A673 (cell line): Measurements from ENCODE around the gene COL4A2. TPM values are rescaled to one million over a fixed set of nuclear protein-coding genes. Genes with fewer than 3 reads are reported as not detected.

Experiments
- BruUV-seq: library from RNA; stranded (reverse); fragments of 400-500 nt; replicated peaks from 2 replicates; lab custom pipeline; 2021; lab: Mats Ljungman, UMichigan
- CTCF ChIA-PET: fragments of 300-600 bp; sonication (Branson Sonifier 250); formaldehyde crosslinking; loops from one replicate; lab custom pipeline; 2022; ENCODE audit warnings: antibody characterized with exemption; lab: Charles Lee
- POLR2A ChIA-PET: fragments of 300-600 bp; sonication (Branson Sonifier 250); formaldehyde crosslinking; loops from one replicate; lab custom pipeline; 2022; ENCODE audit warnings: antibody characterized with exemption; ENCODE audit not compliant: low non-redundant PET; lab: Charles Lee
- DNase-seq: peaks from one replicate; pipeline ENCODE4 v3.0.0-alpha.2; 2015; ENCODE audit warnings: low spot score
- H3K27ac ChIP-seq: fragments of 200-600 bp; sonication (generic); 2 replicates; pipeline ENCODE4 v1.5.1; 2016; ENCODE audit warnings: mixed run types, low read depth, mild to moderate bottlenecking, mixed read lengths, antibody characterized with exemption, low read length; ENCODE audit not compliant: poor library complexity, severe bottlenecking
- H3K27me3 ChIP-seq: fragments of 200-600 bp; sonication (generic); replicated peaks from 2 replicates; pipeline ENCODE4 v1.6.1; 2017; ENCODE audit warnings: mixed run types, low read depth, mild to moderate bottlenecking, mixed read lengths, antibody characterized with exemption, low read length; ENCODE audit not compliant: insufficient read depth, poor library complexity
- H3K36me3 ChIP-seq: fragments of 200-600 bp; sonication (generic); 2 replicates; pipeline ENCODE4 v1.6.1; 2016; ENCODE audit warnings: mixed run types, mild to moderate bottlenecking, mixed read lengths, antibody characterized with exemption, low read length; ENCODE audit not compliant: insufficient read depth, poor library complexity, severe bottlenecking
- H3K4me1 ChIP-seq: fragments of 200-600 bp; sonication (generic); 2 replicates; pipeline ENCODE4 v1.6.1; 2017; ENCODE audit warnings: mixed run types, mild to moderate bottlenecking, mixed read lengths, antibody characterized with exemption, low read length; ENCODE audit not compliant: insufficient read depth, poor library complexity, severe bottlenecking
- H3K4me3 ChIP-seq: fragments of 200-600 bp; sonication (generic); 2 replicates; pipeline ENCODE4 v1.5.1; 2016; ENCODE audit warnings: low read depth, mixed run types, mild to moderate bottlenecking, mixed read lengths, low read length; ENCODE audit not compliant: poor library complexity, severe bottlenecking
- H3K9me3 ChIP-seq: fragments of 200-600 bp; sonication (generic); 2 replicates; pipeline ENCODE4 v1.6.1; 2016; ENCODE audit warnings: mixed run types, low read depth, mild to moderate bottlenecking, mixed read lengths, antibody characterized with exemption, low read length; ENCODE audit not compliant: poor library complexity, severe bottlenecking
- EZH2 ChIP-seq: fragments of 200-600 bp; sonication (generic); IDR thresholded peaks from 2 replicates; pipeline ENCODE4 v1.6.1; 2017; ENCODE audit warnings: borderline replicate concordance, low read depth, mild to moderate bottlenecking, mixed read lengths, antibody characterized with exemption, low read length; ENCODE audit not compliant: poor library complexity, severe bottlenecking
- intact Hi-C: fragments of 100-400 bp; cut with micrococcal nuclease; formaldehyde crosslinking; loops from one replicate; pipeline ENCODE4 v1.10.0; 2022; ENCODE audit not compliant: unreplicated experiment
- total RNA-seq: library from RNA; stranded (reverse); gene quantifications from 2 replicates; pipeline ENCODE4 v1.2.3, GENCODE V29; 2021
- TF ChIP-seq, protein P1 (sequence below): fragments of 300-800, 200-600 bp; sonication (generic); conservative IDR thresholded peaks from 2 replicates; pipeline ENCODE4 v1.5.1; 2017; ENCODE audit warnings: low read depth, mild to moderate bottlenecking, antibody characterized with exemption, low read length, moderate library complexity, mixed read lengths

The COL4A2 gene
- total RNA-seq, 1 experiment from 2014 or later, result 184 TPM

DNA sequence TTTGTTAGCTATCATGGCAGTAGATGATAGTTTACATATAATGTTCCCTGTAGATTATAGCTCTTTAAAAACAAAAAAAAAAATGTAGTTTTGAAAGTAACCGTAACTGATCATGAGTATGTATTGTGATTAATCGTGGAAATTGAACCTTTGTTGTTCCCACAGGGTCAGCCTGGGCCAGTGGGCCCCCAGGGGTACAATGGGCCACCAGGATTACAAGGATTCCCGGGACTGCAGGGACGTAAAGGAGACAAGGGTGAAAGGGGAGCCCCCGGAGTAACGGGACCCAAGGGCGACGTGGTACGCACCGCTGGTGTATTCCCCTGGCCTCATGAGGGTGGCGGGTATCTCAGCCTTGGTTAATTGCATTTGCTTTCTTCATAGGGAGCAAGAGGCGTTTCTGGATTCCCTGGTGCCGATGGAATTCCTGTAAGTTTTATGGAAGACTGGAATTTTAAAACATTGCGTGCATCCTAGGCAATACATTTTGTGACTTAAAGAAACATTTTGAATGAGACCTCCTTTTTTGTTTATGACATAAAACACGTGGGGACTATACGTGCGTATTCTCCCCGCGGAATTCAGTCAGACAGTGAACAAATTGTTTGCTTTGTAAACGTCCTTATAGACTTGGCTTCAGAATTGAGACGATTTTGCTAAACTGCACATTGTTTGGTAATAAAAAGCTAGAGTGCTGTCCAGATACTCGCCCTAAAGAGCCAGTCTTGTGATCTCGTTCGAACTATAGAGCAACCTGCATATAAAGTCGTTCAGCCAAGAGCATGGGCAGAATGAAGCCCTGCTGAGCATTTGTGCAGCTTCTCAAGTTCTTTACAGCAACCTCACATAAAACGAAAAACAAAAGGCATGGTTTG, 117.7 kb downstream of the COL4A2 start:
- intact Hi-C loops, result no loop called here
- H3K4me1 ChIP-seq, result no peaks in the 10 kb centered on the region
- ChIA-PET CTCF (interaction anchor here (0.6 kb wide), 1 partner anchor 31 kb away, joined by 3 read pairs; no protein-coding TSS in a partner anchor), POLR2A (no interaction called here)
- no peak overlapping the region for H3K4me3 ChIP-seq
- no peak overlapping the region for H3K27ac ChIP-seq
- H3K9me3 ChIP-seq, result no peaks in the 10 kb centered on the region
- TF ChIP-seq EZH2, result no peak
- TF ChIP-seq, protein P1, sequence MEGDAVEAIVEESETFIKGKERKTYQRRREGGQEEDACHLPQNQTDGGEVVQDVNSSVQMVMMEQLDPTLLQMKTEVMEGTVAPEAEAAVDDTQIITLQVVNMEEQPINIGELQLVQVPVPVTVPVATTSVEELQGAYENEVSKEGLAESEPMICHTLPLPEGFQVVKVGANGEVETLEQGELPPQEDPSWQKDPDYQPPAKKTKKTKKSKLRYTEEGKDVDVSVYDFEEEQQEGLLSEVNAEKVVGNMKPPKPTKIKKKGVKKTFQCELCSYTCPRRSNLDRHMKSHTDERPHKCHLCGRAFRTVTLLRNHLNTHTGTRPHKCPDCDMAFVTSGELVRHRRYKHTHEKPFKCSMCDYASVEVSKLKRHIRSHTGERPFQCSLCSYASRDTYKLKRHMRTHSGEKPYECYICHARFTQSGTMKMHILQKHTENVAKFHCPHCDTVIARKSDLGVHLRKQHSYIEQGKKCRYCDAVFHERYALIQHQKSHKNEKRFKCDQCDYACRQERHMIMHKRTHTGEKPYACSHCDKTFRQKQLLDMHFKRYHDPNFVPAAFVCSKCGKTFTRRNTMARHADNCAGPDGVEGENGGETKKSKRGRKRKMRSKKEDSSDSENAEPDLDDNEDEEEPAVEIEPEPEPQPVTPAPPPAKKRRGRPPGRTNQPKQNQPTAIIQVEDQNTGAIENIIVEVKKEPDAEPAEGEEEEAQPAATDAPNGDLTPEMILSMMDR, result no peak
- BruUV-seq, result no TSS peak
- no peak for DNase-seq
- H3K36me3 ChIP-seq, result peaks cover 12% of the 10 kb centered on the region
- H3K27me3 ChIP-seq, result no peaks in the 10 kb centered on the region

DNA sequence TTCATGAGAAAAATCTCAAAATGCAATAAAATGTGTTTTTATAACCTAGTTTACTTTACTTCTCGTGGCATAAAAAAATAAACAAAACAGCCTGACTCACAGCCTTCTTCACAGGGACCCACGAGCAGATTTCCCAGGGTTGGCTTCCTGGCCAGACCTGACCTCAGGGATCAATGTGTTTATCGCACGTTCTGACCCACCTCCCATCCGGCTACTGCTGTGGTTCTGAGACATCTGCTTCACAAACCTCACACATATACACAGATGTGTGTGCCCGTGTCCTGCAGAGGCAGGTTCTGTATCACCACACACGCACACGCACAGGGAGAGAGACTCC, 118.3 kb downstream of the COL4A2 start:
- H3K4me1 ChIP-seq, result no peaks in the 10 kb centered on the region
- CTCF ChIA-PET, result no interaction called here
- H3K36me3 ChIP-seq, result peaks cover 15% of the 10 kb centered on the region

DNA sequence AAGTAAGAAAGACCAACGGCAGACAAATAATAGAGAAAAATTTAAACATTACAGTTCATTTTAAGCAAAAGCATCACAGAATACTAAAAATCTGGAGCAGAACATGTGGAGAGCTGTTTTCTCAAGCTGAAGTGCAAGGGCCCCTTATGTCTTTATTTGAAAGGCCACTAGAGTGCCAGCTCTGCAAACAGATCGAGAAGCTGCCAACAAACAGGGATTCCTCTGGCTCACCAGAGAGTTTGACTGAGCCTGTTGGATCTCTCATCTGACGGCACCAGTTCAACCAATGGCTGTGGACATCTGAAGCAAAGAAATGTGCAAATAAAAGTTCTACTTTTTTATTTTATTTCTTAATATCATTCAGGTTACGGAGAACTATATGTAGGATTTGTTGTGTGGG, 119.7 kb downstream of the COL4A2 start:
- no peak overlapping the region for H3K4me3 ChIP-seq
- ChIA-PET POLR2A (no interaction called here), CTCF (no interaction called here)
- intact Hi-C loops, result no loop called here
- H3K9me3 ChIP-seq, result no peaks in the 10 kb centered on the region
- TF ChIP-seq, protein P1, result no peak
- TF ChIP-seq EZH2, result no peak
- BruUV-seq, result no TSS peak
- H3K27ac ChIP-seq, result no peak overlapping the region
- no peak for DNase-seq
- H3K36me3 ChIP-seq, result peaks cover 18% of the 10 kb centered on the region
- no peaks in the 10 kb centered on the region for H3K4me1 ChIP-seq
- no peaks in the 10 kb centered on the region for H3K27me3 ChIP-seq

More for the DNA sequence above, 118.3 kb downstream of the COL4A2 start:
- TF ChIP-seq, protein P1, result no peak
- TF ChIP-seq EZH2, result no peak
- intact Hi-C loops, result no loop called here
- Histone ChIP-seq H3K27ac (no peak overlapping the region), H3K9me3 (no peaks in the 10 kb centered on the region), H3K4me3 (no peak overlapping the region), H3K27me3 (no peaks in the 10 kb centered on the region)
- POLR2A ChIA-PET, result no interaction called here
- BruUV-seq, result no TSS peak
- DNase-seq, result no peak
